Measurements from ENCODE around the gene FCRL2.

DNA sequence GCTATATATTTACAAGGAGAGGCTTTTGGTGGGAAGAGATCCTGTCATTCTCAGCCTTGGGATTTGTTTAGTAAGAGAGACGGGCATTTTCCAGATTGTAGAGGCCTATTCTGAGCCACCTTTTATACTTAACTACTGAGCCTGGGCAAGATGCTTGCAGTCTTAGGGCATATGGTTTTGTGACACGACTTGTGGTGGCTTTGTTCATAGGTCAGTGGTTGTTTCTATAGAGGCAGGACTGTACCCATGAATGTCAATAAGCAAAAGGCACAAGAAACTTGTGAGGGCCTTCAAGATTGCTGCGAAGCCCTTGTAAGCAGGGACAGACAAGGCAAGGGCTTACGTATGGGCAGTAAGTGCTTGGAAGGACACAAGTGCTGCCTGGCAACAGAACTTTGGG, 73.0 kb downstream of the FCRL2 start:
- TF ChIP-seq, protein P1, sequence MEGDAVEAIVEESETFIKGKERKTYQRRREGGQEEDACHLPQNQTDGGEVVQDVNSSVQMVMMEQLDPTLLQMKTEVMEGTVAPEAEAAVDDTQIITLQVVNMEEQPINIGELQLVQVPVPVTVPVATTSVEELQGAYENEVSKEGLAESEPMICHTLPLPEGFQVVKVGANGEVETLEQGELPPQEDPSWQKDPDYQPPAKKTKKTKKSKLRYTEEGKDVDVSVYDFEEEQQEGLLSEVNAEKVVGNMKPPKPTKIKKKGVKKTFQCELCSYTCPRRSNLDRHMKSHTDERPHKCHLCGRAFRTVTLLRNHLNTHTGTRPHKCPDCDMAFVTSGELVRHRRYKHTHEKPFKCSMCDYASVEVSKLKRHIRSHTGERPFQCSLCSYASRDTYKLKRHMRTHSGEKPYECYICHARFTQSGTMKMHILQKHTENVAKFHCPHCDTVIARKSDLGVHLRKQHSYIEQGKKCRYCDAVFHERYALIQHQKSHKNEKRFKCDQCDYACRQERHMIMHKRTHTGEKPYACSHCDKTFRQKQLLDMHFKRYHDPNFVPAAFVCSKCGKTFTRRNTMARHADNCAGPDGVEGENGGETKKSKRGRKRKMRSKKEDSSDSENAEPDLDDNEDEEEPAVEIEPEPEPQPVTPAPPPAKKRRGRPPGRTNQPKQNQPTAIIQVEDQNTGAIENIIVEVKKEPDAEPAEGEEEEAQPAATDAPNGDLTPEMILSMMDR (IDR thresholded peaks at IDR 0.05), result no peak
- no peak for TF ChIP-seq POLR2A (IDR thresholded peaks at IDR 0.05)
